Large intestine (tissue), 3 donors: ENCODE measurements around the gene ATXN3L. TPM values are rescaled to one million over a fixed set of nuclear protein-coding genes. Genes with fewer than 3 reads are reported as not detected.

Experiments used
- DNase-seq, 2 donors: peaks; one replicate each; pipeline versions ENCODE4 v3.0.0 to v3.0.0-alpha.2; 2013
- H3K27ac ChIP-seq: one replicate; pipeline ENCODE4 v1.5.1; 2013; ENCODE audit warnings: low read length
- H3K27me3 ChIP-seq: 2 replicates; pipeline ENCODE4 v1.6.1; 2013; ENCODE audit warnings: low read length; ENCODE audit not compliant: control insufficient read depth, insufficient read depth
- H3K36me3 ChIP-seq: 2 replicates; pipeline ENCODE4 v1.6.1; 2013; ENCODE audit warnings: low read length; ENCODE audit not compliant: control insufficient read depth, insufficient read depth
- H3K4me1 ChIP-seq: one replicate; pipeline ENCODE4 v1.6.1; 2013; ENCODE audit warnings: low read length; ENCODE audit not compliant: control insufficient read depth, insufficient read depth
- H3K4me3 ChIP-seq: one replicate; pipeline ENCODE4 v1.5.1; 2013; ENCODE audit warnings: low read length
- H3K9me3 ChIP-seq: one replicate; pipeline ENCODE4 v1.6.1; 2013; ENCODE audit warnings: mild to moderate bottlenecking, low read depth, low read length, moderate library complexity; ENCODE audit not compliant: control insufficient read depth
- WGBS: methylation state at CpG from one replicate; pipeline ENCODE4 v1.1.5; 2013; ENCODE audit warnings: low lambda C conversion rate; ENCODE audit not compliant: insufficient coverage; 5-methylcytosine and 5-hydroxymethylcytosine counted together
- polyA plus RNA-seq: library from polyadenylated mRNA; unstranded; fragments of 120-200 nt; gene quantifications from one replicate; pipeline ENCODE4 v1.2.1, GENCODE V29; 2013

The ATXN3L gene
- polyA plus RNA-seq, 1 donor, result not detected

- no peaks in the 10 kb centered on the region for H3K4me1 ChIP-seq
- no peak for DNase-seq
- H3K27me3 ChIP-seq, result no peaks in the 10 kb centered on the region
- no peak overlapping the region for H3K27ac ChIP-seq
- H3K4me3 ChIP-seq, result no peak overlapping the region
- no peaks in the 10 kb centered on the region for H3K36me3 ChIP-seq
- no peaks in the 10 kb centered on the region for H3K9me3 ChIP-seq
- WGBS, result no CpG with 5 or more reads among the region's 4 CpGs
Measured at GRCh38 chrX:13345037-13345436, 25.2 kb upstream of the ATXN3L start.

GRCh38 chrX:13341491-13342101, 21.7 kb upstream of the ATXN3L start:
- WGBS, result no CpG with 5 or more reads among the region's 3 CpGs
- no peak for DNase-seq
- no peaks in the 10 kb centered on the region for H3K27me3 ChIP-seq
- no peak overlapping the region for H3K4me3 ChIP-seq
- H3K9me3 ChIP-seq, result no peaks in the 10 kb centered on the region
- H3K27ac ChIP-seq, result no peak overlapping the region
- no peaks in the 10 kb centered on the region for H3K36me3 ChIP-seq
- H3K4me1 ChIP-seq, result no peaks in the 10 kb centered on the region

GRCh38 chrX:13340182-13340791, 20.4 kb upstream of the ATXN3L start:
- H3K27me3 ChIP-seq, result no peaks in the 10 kb centered on the region
- no peak overlapping the region for H3K4me3 ChIP-seq
- no peaks in the 10 kb centered on the region for H3K9me3 ChIP-seq
- H3K27ac ChIP-seq, result no peak overlapping the region
- H3K36me3 ChIP-seq, result no peaks in the 10 kb centered on the region
- DNase-seq, result no peak
- no peaks in the 10 kb centered on the region for H3K4me1 ChIP-seq
- no CpG with 5 or more reads among the region's 10 CpGs for WGBS

DNA sequence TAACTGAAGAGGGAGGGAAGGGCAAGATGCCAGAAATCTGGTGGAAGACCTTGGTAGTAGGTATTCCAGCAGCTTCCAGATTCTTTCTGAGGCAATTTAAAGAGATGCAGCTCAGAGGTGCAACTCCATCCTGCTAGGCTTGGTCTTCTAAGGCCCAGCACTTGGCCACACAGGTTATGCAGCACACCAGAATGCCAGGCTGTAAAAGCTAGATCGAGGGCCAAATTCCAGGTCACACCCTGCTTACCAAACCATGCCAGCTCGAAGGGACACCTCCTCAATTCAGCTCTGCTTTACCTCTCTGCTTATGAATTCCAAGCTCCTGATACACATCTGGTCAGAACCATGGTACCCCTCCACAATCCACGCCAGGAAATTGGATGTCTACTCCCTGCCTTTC, 19.8 kb upstream of the ATXN3L start:
- no peaks in the 10 kb centered on the region for H3K4me1 ChIP-seq
- no peaks in the 10 kb centered on the region for H3K9me3 ChIP-seq
- no peak for DNase-seq
- H3K36me3 ChIP-seq, result no peaks in the 10 kb centered on the region
- H3K27ac ChIP-seq, result no peak overlapping the region
- no peak overlapping the region for H3K4me3 ChIP-seq
- WGBS, result no CpG with 5 or more reads among the region's 3 CpGs
- no peaks in the 10 kb centered on the region for H3K27me3 ChIP-seq

- no peaks in the 10 kb centered on the region for H3K9me3 ChIP-seq
- H3K4me1 ChIP-seq, result no peaks in the 10 kb centered on the region
- no CpG with 5 or more reads among the region's 3 CpGs for WGBS
- no peak overlapping the region for H3K4me3 ChIP-seq
- no peak for DNase-seq
- no peak overlapping the region for H3K27ac ChIP-seq
- H3K36me3 ChIP-seq, result no peaks in the 10 kb centered on the region
- H3K27me3 ChIP-seq, result no peaks in the 10 kb centered on the region
Measured at GRCh38 chrX:13338996-13339515, 19.2 kb upstream of the ATXN3L start.

GRCh38 chrX:13334491-13334890, 14.6 kb upstream of the ATXN3L start:
- H3K4me3 ChIP-seq, result no peak overlapping the region
- no peaks in the 10 kb centered on the region for H3K9me3 ChIP-seq
- WGBS, result no CpG with 5 or more reads among the region's 6 CpGs
- no peaks in the 10 kb centered on the region for H3K36me3 ChIP-seq
- H3K27ac ChIP-seq, result no peak overlapping the region
- no peak for DNase-seq
- no peaks in the 10 kb centered on the region for H3K4me1 ChIP-seq
- H3K27me3 ChIP-seq, result no peaks in the 10 kb centered on the region

- H3K4me1 ChIP-seq, result no peaks in the 10 kb centered on the region
- H3K4me3 ChIP-seq, result no peak overlapping the region
- DNase-seq, result no peak
- H3K27me3 ChIP-seq, result no peaks in the 10 kb centered on the region
- H3K36me3 ChIP-seq, result no peaks in the 10 kb centered on the region
- no peaks in the 10 kb centered on the region for H3K9me3 ChIP-seq
- no CpG with 5 or more reads among the region's 2 CpGs for WGBS
- no peak overlapping the region for H3K27ac ChIP-seq
Measured at GRCh38 chrX:13330446-13330845, 10.6 kb upstream of the ATXN3L start.

DNA sequence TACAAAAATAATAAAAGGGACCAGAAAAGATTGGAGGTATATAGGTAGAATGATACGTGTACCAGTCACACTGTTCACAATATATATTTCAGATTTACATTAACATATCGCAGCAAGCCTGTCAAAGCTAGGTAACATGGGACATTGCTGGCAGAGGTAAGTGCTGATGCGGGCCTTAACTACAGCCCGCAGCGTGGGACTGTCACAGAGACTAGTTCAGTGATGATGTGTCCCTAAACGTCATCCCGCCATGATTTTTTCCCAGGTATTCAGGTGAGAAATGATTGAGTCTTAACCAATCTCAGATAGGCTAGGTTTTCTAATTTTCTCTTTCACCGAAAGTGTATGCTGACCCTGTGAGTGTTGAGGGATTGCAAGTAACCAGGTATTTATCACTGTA, 7.8 kb upstream of the ATXN3L start:
- no CpG with 5 or more reads among the region's 8 CpGs for WGBS
- Histone ChIP-seq H3K9me3 (no peaks in the 10 kb centered on the region), H3K27ac (no peak overlapping the region), H3K4me1 (no peaks in the 10 kb centered on the region), H3K27me3 (no peaks in the 10 kb centered on the region), H3K36me3 (no peaks in the 10 kb centered on the region), H3K4me3 (no peak overlapping the region)
- DNase-seq, result no peak

DNA sequence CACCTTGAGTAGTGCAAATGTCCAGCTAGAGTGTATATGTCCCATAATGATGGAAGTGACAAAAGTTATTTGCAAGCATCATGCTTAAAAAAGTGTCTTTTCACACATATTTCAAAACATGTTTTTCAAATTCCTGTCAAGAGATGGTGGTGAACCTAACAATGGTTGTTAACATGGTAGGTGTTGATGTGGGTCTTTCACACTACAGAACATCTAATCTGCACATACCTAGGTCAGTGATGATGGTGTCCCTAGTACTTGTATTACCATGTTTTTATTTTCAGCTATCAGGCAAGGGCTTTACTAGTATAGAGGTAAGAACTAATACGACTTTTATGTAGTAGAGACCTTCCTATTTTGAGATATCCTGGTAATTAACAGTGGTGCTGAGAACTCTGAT, 3.4 kb upstream of the ATXN3L start:
- DNase-seq, result no peak
- H3K4me3 ChIP-seq, result no peak overlapping the region
- H3K27ac ChIP-seq, result no peak overlapping the region
- no peaks in the 10 kb centered on the region for H3K27me3 ChIP-seq
- no peaks in the 10 kb centered on the region for H3K9me3 ChIP-seq
- no CpG with 5 or more reads among the region's 1 CpG for WGBS
- H3K36me3 ChIP-seq, result no peaks in the 10 kb centered on the region
- no peaks in the 10 kb centered on the region for H3K4me1 ChIP-seq

GRCh38 chrX:13317366-13317765, 2.5 kb downstream of the ATXN3L start:
- Histone ChIP-seq H3K4me1 (no peaks in the 10 kb centered on the region), H3K36me3 (no peaks in the 10 kb centered on the region), H3K4me3 (no peak overlapping the region), H3K9me3 (no peaks in the 10 kb centered on the region), H3K27me3 (no peaks in the 10 kb centered on the region), H3K27ac (no peak overlapping the region)
- DNase-seq, result no peak
- no CpG with 5 or more reads among the region's 6 CpGs for WGBS

DNA sequence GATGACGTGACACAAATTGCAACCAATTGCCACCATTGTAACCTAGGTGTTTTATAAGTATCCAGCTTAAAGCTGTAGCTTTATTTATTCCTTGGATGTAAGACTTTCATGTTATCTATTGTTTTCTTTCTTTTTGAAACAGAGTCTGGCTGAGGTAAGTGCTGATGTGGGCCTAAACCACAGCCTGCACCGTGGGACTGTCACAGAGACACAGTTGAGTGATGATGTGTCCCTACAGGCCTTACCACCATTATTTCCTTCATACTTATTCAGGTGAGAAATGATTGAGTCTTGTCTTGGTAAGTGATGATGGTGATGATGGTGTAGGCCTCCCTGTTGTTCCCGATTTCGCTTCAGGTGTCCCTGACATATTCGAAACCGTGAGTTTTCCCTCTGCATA, 8.3 kb downstream of the ATXN3L start:
- H3K4me3 ChIP-seq, result no peak overlapping the region
- H3K4me1 ChIP-seq, result no peaks in the 10 kb centered on the region
- no CpG with 5 or more reads among the region's 6 CpGs for WGBS
- H3K27ac ChIP-seq, result no peak overlapping the region
- H3K9me3 ChIP-seq, result no peaks in the 10 kb centered on the region
- no peak for DNase-seq
- no peaks in the 10 kb centered on the region for H3K36me3 ChIP-seq
- no peaks in the 10 kb centered on the region for H3K27me3 ChIP-seq
